GM18526 (cell line): ENCODE data around the gene LPCAT2.

Source experiments
- POLR2A ChIP-seq: IDR thresholded peaks from 3 replicates; pipeline ENCODE4 v1.6.1; 2011; ENCODE audit not compliant: insufficient read length; ENCODE audit errors: extremely low read depth

Gene LPCAT2

GRCh38 chr16:55555436-55555835, 46.6 kb downstream of the LPCAT2 start:
- no peak for TF ChIP-seq POLR2A

GRCh38 chr16:55557186-55557585, 48.3 kb downstream of the LPCAT2 start:
- no peak for TF ChIP-seq POLR2A

- no peak for TF ChIP-seq POLR2A
Measured at GRCh38 chr16:55559233-55559632, 50.4 kb downstream of the LPCAT2 start.

- TF ChIP-seq POLR2A, result no peak
Measured at GRCh38 chr16:55559933-55560516, 51.2 kb downstream of the LPCAT2 start.

GRCh38 chr16:55561319-55561848, 52.5 kb downstream of the LPCAT2 start:
- TF ChIP-seq POLR2A, result no peak

- TF ChIP-seq POLR2A, result no peak
Measured at GRCh38 chr16:55562936-55563335, 54.1 kb downstream of the LPCAT2 start.

GRCh38 chr16:55563797-55564196, 54.9 kb downstream of the LPCAT2 start:
- TF ChIP-seq POLR2A, result no peak

GRCh38 chr16:55565086-55565485, 56.2 kb downstream of the LPCAT2 start:
- no peak for TF ChIP-seq POLR2A

- TF ChIP-seq POLR2A, result no peak
Measured at GRCh38 chr16:55566432-55567175, 57.7 kb downstream of the LPCAT2 start, which contains the start of gene CAPNS2. Gene CAPNS2 (plus strand): TSS chr16:55566684. CDS start chr16:55566757, 73 bp downstream.

GRCh38 chr16:55567382-55567781, 58.5 kb downstream of the LPCAT2 start:
- TF ChIP-seq POLR2A, result no peak

GRCh38 chr16:55568207-55568606, 59.3 kb downstream of the LPCAT2 start:
- TF ChIP-seq POLR2A, result no peak

- TF ChIP-seq POLR2A, result no peak
Measured at GRCh38 chr16:55569025-55569424, 60.2 kb downstream of the LPCAT2 start.

- no peak for TF ChIP-seq POLR2A
Measured at GRCh38 chr16:55570159-55570558, 61.3 kb downstream of the LPCAT2 start.

GRCh38 chr16:55571191-55571897, 62.5 kb downstream of the LPCAT2 start:
- no peak for TF ChIP-seq POLR2A

- no peak for TF ChIP-seq POLR2A
Measured at GRCh38 chr16:55572439-55572838, 63.6 kb downstream of the LPCAT2 start.

- TF ChIP-seq POLR2A, result no peak
Measured at GRCh38 chr16:55574811-55575210, 65.9 kb downstream of the LPCAT2 start.
